DMS53 (cell line): Measurements from ENCODE around the gene FHDC1.
"Not testable (repeated sequence)": the region's sequence is repeated elsewhere in the genome, so short reads cannot be mapped to it uniquely, and the experiment has no call there.

Experiments
- DNase-seq: peaks from one replicate; lab custom pipeline; 2025; lab: John Stamatoyannopoulos, UW

FHDC1 gene

GRCh38 chr4:152935631-152936445, at the start of gene FHDC1:
TSS of gene FHDC1 (plus strand) at chr4:152936323. CDS start at chr4:152943058, 6,735 bp downstream.
- DNase-seq: peak; percentile 92

- DNase-seq: no peak
Observed at GRCh38 chr4:152887981-152888380, 48.1 kb upstream of the FHDC1 start.

GRCh38 chr4:152892974-152893373, 43.1 kb upstream of the FHDC1 start:
- DNase-seq: no peak

- DNase-seq: no peak
Observed at GRCh38 chr4:152894673-152895072, 41.5 kb upstream of the FHDC1 start.

- DNase-seq: no peak
Observed at GRCh38 chr4:152896811-152897210, 39.3 kb upstream of the FHDC1 start.

GRCh38 chr4:152898133-152898532, 38.0 kb upstream of the FHDC1 start:
- DNase-seq: not testable (repeated sequence)

- no peak for DNase-seq
Observed at GRCh38 chr4:152898606-152899005, 37.5 kb upstream of the FHDC1 start.

- DNase-seq: no peak
Observed at GRCh38 chr4:152900395-152900794, 35.7 kb upstream of the FHDC1 start.

GRCh38 chr4:152901205-152901604, 34.9 kb upstream of the FHDC1 start:
- no peak for DNase-seq

GRCh38 chr4:152903658-152904057, 32.5 kb upstream of the FHDC1 start:
- DNase-seq: no peak

- no peak for DNase-seq
Observed at GRCh38 chr4:152909901-152910300, 26.2 kb upstream of the FHDC1 start.

- no peak for DNase-seq
Observed at GRCh38 chr4:152910521-152910920, 25.6 kb upstream of the FHDC1 start.

GRCh38 chr4:152917543-152918395, 18.4 kb upstream of the FHDC1 start:
- DNase-seq: peak; percentile 93

GRCh38 chr4:152919826-152920225, 16.3 kb upstream of the FHDC1 start:
- DNase-seq: no peak

GRCh38 chr4:152920768-152921167, 15.4 kb upstream of the FHDC1 start:
- DNase-seq: peak; percentile 66

- DNase-seq: no peak
Observed at GRCh38 chr4:152921284-152921683, 14.8 kb upstream of the FHDC1 start.

- no peak for DNase-seq
Observed at GRCh38 chr4:152925851-152926250, 10.3 kb upstream of the FHDC1 start.

- no peak for DNase-seq
Observed at GRCh38 chr4:152926959-152927358, 9.2 kb upstream of the FHDC1 start.

GRCh38 chr4:152927737-152928136, 8.4 kb upstream of the FHDC1 start:
- DNase-seq: peak; percentile 23

- DNase-seq: no peak
Observed at GRCh38 chr4:152928286-152928685, 7.8 kb upstream of the FHDC1 start.

GRCh38 chr4:152929888-152930287, 6.2 kb upstream of the FHDC1 start:
- no peak for DNase-seq

GRCh38 chr4:152935143-152935542, 980 bp upstream of the FHDC1 start:
- DNase-seq: peak; percentile 54
